ENCODE measurements around the gene KLHL13.

- TF ChIP-seq CTCF (IDR thresholded peaks at IDR 0.05) (no peak), POLR2A (IDR thresholded peaks at IDR 0.05) (no peak)
Measured at GRCh38 chrX:117851025-117851424, 265.6 kb downstream of the KLHL13 start.
